Activated CD4-positive, alpha-beta T cell treated with anti-CD3 and anti-CD28 coated beads for 36 hours (primary cell): ENCODE data around the gene CERS6. TPM values are rescaled to one million over a fixed set of nuclear protein-coding genes. Genes with fewer than 3 reads are reported as not detected.

Experiments
- ATAC-seq: fragments of 200-7000 bp; cut with Tn5 transposase; one replicate; pipeline ENCODE4 v1.10.0; 2021; ENCODE audit warnings: mild to moderate bottlenecking, moderate library complexity
- CTCF ChIA-PET: fragments of 350-600 bp; sonication (Branson Sonifier 250); formaldehyde crosslinking; loops from one replicate; lab custom pipeline; 2021; ENCODE audit warnings: antibody characterized with exemption; lab: Charles Lee
- POLR2A ChIA-PET: fragments of 350-600 bp; sonication (Branson Sonifier 250); formaldehyde crosslinking; loops from one replicate; lab custom pipeline; 2021; ENCODE audit warnings: antibody characterized with exemption, inconsistent platforms; lab: Charles Lee
- DNase-seq: peaks from one replicate; pipeline ENCODE4 v3.0.0-alpha.2; 2020
- H3K27ac Mint-ChIP-seq: one replicate; pipeline ENCODE4 v1.8.0; 2021; ENCODE audit warnings: mixed read lengths
- H3K27me3 Mint-ChIP-seq: one replicate; pipeline ENCODE4 v1.8.0; 2021; ENCODE audit warnings: mixed read lengths
- H3K36me3 Mint-ChIP-seq: one replicate; pipeline ENCODE4 v1.8.0; 2021; ENCODE audit warnings: low read depth, mixed read lengths
- H3K4me1 Mint-ChIP-seq: one replicate; pipeline ENCODE4 v1.8.0; 2021; ENCODE audit warnings: mixed read lengths
- H3K4me3 Mint-ChIP-seq: one replicate; pipeline ENCODE4 v1.8.0; 2021; ENCODE audit warnings: mild to moderate bottlenecking, moderate library complexity, mixed read lengths
- H3K9me3 Mint-ChIP-seq: one replicate; pipeline ENCODE4 v1.8.0; 2021; ENCODE audit warnings: low read depth, mixed read lengths
- intact Hi-C, 2 experiments: fragments of 100-400 bp; cut with DNase I in 1 of 2; cut with micrococcal nuclease in 1 of 2; formaldehyde crosslinking; loops; one replicate each; pipeline versions ENCODE4 v1.14.2 to v1.15.1; 2022 to 2024; cut with DNase I, micrococcal nuclease
- total RNA-seq, 2 experiments: library from RNA; stranded (reverse); gene quantifications; one replicate each; pipeline ENCODE4 v1.2.3, GENCODE V29; 2021

The CERS6 gene
- total RNA-seq, 2 experiments from 2014 or later = 12.9 to 13.1 TPM

GRCh38 chr2:168466834-168467565 lies 10.9 kb downstream of the CERS6 start:
- Mint-ChIP-seq H3K9me3 (no peaks in the 10 kb centered on the region), H3K4me3 (no peak overlapping the region), H3K27me3 (no peaks in the 10 kb centered on the region), H3K27ac (no peak overlapping the region), H3K4me1 (peaks cover 60% of the 10 kb centered on the region), H3K36me3 (no peaks in the 10 kb centered on the region)
- intact Hi-C loops = no loop called here
- POLR2A ChIA-PET = interaction anchor here (0.6 to 1.0 kb wide), 2 partner anchors 23 to 91 kb away, joined by 3 to 5 read pairs; no protein-coding TSS in a partner anchor
- ATAC-seq = no peak
- CTCF ChIA-PET = interaction anchor here (0.6 to 2.0 kb wide), 6 partner anchors 9 to 1034 kb away, joined by 3 to 8 read pairs (median 4); no protein-coding TSS in a partner anchor
- DNase-seq = no peak

GRCh38 chr2:168467729-168468128 lies 11.7 kb downstream of the CERS6 start:
- Mint-ChIP-seq H3K9me3 (no peaks in the 10 kb centered on the region), H3K4me1 (peaks cover 59% of the 10 kb centered on the region), H3K4me3 (no peak overlapping the region), H3K36me3 (no peaks in the 10 kb centered on the region), H3K27me3 (no peaks in the 10 kb centered on the region), H3K27ac (no peak overlapping the region)
- CTCF ChIA-PET = interaction anchor here (0.7 to 2.0 kb wide), 4 partner anchors 12 to 269 kb away, joined by 3 to 8 read pairs (median 4); no protein-coding TSS in a partner anchor
- DNase-seq = no peak
- no peak for ATAC-seq
- POLR2A ChIA-PET = no interaction called here
- intact Hi-C loops = no loop called here

GRCh38 chr2:168468354-168468753 lies 12.3 kb downstream of the CERS6 start:
- Mint-ChIP-seq H3K36me3 (no peaks in the 10 kb centered on the region), H3K27ac (no peak overlapping the region), H3K4me3 (no peak overlapping the region), H3K27me3 (no peaks in the 10 kb centered on the region), H3K9me3 (no peaks in the 10 kb centered on the region), H3K4me1 (peaks cover 62% of the 10 kb centered on the region)
- ATAC-seq = no peak
- no peak for DNase-seq
- intact Hi-C loops = no loop called here
- ChIA-PET CTCF (interaction anchor here (0.7 to 2.0 kb wide), 3 partner anchors 12 to 268 kb away, joined by 4 to 8 read pairs (median 4); no protein-coding TSS in a partner anchor), POLR2A (no interaction called here)

- POLR2A ChIA-PET = interaction anchor here (0.9 kb wide), 1 partner anchor 20 kb away, joined by 5 read pairs; no protein-coding TSS in a partner anchor
- no peak for DNase-seq
- H3K4me1 Mint-ChIP-seq = peaks cover 63% of the 10 kb centered on the region
- peaks cover 3% of the 10 kb centered on the region for H3K36me3 Mint-ChIP-seq
- intact Hi-C loops = no loop called here
- no peak for ATAC-seq
- H3K27me3 Mint-ChIP-seq = no peaks in the 10 kb centered on the region
- no peak overlapping the region for H3K27ac Mint-ChIP-seq
- no peak overlapping the region for H3K4me3 Mint-ChIP-seq
- no peaks in the 10 kb centered on the region for H3K9me3 Mint-ChIP-seq
- CTCF ChIA-PET = interaction anchor here (1.1 kb wide), 1 partner anchor 14 kb away, joined by 3 read pairs; no protein-coding TSS in a partner anchor
Observed at GRCh38 chr2:168469281-168469988, 13.4 kb downstream of the CERS6 start.

GRCh38 chr2:168470320-168471162 lies 14.5 kb downstream of the CERS6 start:
- ChIA-PET CTCF (interaction anchor here (0.6 to 1.1 kb wide), 4 partner anchors 13 to 244 kb away, joined by 3 read pairs; no protein-coding TSS in a partner anchor), POLR2A (interaction anchor here (1.1 kb wide), 1 partner anchor 11 kb away, joined by 3 read pairs; no protein-coding TSS in a partner anchor)
- H3K4me1 Mint-ChIP-seq = peaks cover 52% of the 10 kb centered on the region
- no peaks in the 10 kb centered on the region for H3K27me3 Mint-ChIP-seq
- H3K27ac Mint-ChIP-seq = no peak overlapping the region
- DNase-seq (no peak), ATAC-seq (no peak)
- peaks cover 3% of the 10 kb centered on the region for H3K36me3 Mint-ChIP-seq
- intact Hi-C loops = loop anchor here in 1 of 2 experiments (1.0 kb wide), 1 partner anchor 13 kb away; no protein-coding TSS in a partner anchor
- no peak overlapping the region for H3K4me3 Mint-ChIP-seq
- no peaks in the 10 kb centered on the region for H3K9me3 Mint-ChIP-seq

GRCh38 chr2:168471163-168471475 lies 15.0 kb downstream of the CERS6 start:
- no peak overlapping the region for H3K27ac Mint-ChIP-seq
- H3K9me3 Mint-ChIP-seq = no peaks in the 10 kb centered on the region
- H3K27me3 Mint-ChIP-seq = no peaks in the 10 kb centered on the region
- H3K4me1 Mint-ChIP-seq = peaks cover 46% of the 10 kb centered on the region
- ATAC-seq (no peak), DNase-seq (no peak)
- intact Hi-C loops = loop anchor here in 1 of 2 experiments (1.0 kb wide), 1 partner anchor 12 kb away; no protein-coding TSS in a partner anchor
- H3K4me3 Mint-ChIP-seq = no peak overlapping the region
- ChIA-PET CTCF (interaction anchor here (0.6 to 0.9 kb wide), 4 partner anchors 17 to 244 kb away, joined by 3 read pairs; no protein-coding TSS in a partner anchor), POLR2A (no interaction called here)
- H3K36me3 Mint-ChIP-seq = peaks cover 3% of the 10 kb centered on the region

GRCh38 chr2:168475636-168476035 lies 19.6 kb downstream of the CERS6 start:
- ATAC-seq (no peak), DNase-seq (no peak)
- POLR2A ChIA-PET = no interaction called here
- Mint-ChIP-seq H3K27ac (no peak overlapping the region), H3K9me3 (no peaks in the 10 kb centered on the region), H3K4me3 (no peak overlapping the region), H3K36me3 (peaks cover 3% of the 10 kb centered on the region), H3K27me3 (no peaks in the 10 kb centered on the region), H3K4me1 (peaks cover 33% of the 10 kb centered on the region)
- CTCF ChIA-PET = interaction anchor here (0.6 to 1.1 kb wide), 5 partner anchors 8 to 108 kb away, joined by 3 to 5 read pairs (median 4); no protein-coding TSS in a partner anchor
- intact Hi-C loops = no loop called here

- intact Hi-C loops = no loop called here
- Mint-ChIP-seq H3K36me3 (peaks cover 3% of the 10 kb centered on the region), H3K4me3 (no peak overlapping the region), H3K4me1 (peaks cover 47% of the 10 kb centered on the region), H3K27me3 (no peaks in the 10 kb centered on the region), H3K9me3 (no peaks in the 10 kb centered on the region), H3K27ac (no peak overlapping the region)
- DNase-seq (no peak), ATAC-seq (no peak)
- CTCF ChIA-PET = no interaction called here
- POLR2A ChIA-PET = no interaction called here
Observed at GRCh38 chr2:168478206-168478605, 22.1 kb downstream of the CERS6 start.

- H3K27ac Mint-ChIP-seq = no peak overlapping the region
- ATAC-seq (peak; percentile 58), DNase-seq (no peak)
- peaks cover 2% of the 10 kb centered on the region for H3K36me3 Mint-ChIP-seq
- peaks cover 2% of the 10 kb centered on the region for H3K9me3 Mint-ChIP-seq
- H3K27me3 Mint-ChIP-seq = no peaks in the 10 kb centered on the region
- intact Hi-C loops = no loop called here
- ChIA-PET POLR2A (interaction anchor here (0.6 to 0.7 kb wide), 2 partner anchors 10 to 361 kb away, joined by 3 read pairs; no protein-coding TSS in a partner anchor), CTCF (interaction anchor here (1.2 to 1.4 kb wide), 2 partner anchors 13 to 38 kb away, joined by 3 to 4 read pairs; no protein-coding TSS in a partner anchor)
- peaks cover 48% of the 10 kb centered on the region for H3K4me1 Mint-ChIP-seq
- no peak overlapping the region for H3K4me3 Mint-ChIP-seq
Observed at GRCh38 chr2:168480356-168480755, 24.3 kb downstream of the CERS6 start.

- CTCF ChIA-PET = interaction anchor here (0.8 to 2.4 kb wide), 6 partner anchors 9 to 219 kb away, joined by 3 to 8 read pairs (median 3); no protein-coding TSS in a partner anchor
- no peaks in the 10 kb centered on the region for H3K27me3 Mint-ChIP-seq
- POLR2A ChIA-PET = interaction anchor here (0.7 to 0.9 kb wide), 2 partner anchors 11 to 362 kb away, joined by 3 read pairs; no protein-coding TSS in a partner anchor
- peaks cover 3% of the 10 kb centered on the region for H3K9me3 Mint-ChIP-seq
- no peak for DNase-seq
- H3K4me3 Mint-ChIP-seq = no peak overlapping the region
- H3K27ac Mint-ChIP-seq = no peak overlapping the region
- intact Hi-C loops = no loop called here
- ATAC-seq = no peak
- H3K36me3 Mint-ChIP-seq = peaks cover 4% of the 10 kb centered on the region
- peaks cover 48% of the 10 kb centered on the region for H3K4me1 Mint-ChIP-seq
Observed at GRCh38 chr2:168480825-168481585, 24.9 kb downstream of the CERS6 start.
